H9 (cell line): ENCODE results near the gene PRR30. TPM values are rescaled to one million over a fixed set of nuclear protein-coding genes. Genes with fewer than 3 reads are reported as not detected.

Experiments
- DNase-seq: peaks from one replicate; pipeline ENCODE4 v3.0.0-alpha.2; 2017
- H2AFZ ChIP-seq: one replicate; pipeline ENCODE4 v1.6.1; 2013; ENCODE audit warnings: mild to moderate bottlenecking, low read length, control low read depth, moderate library complexity
- H2AK5ac ChIP-seq: 2 replicates; pipeline ENCODE4 v1.6.1; 2013; ENCODE audit warnings: low read length, control low read depth, mixed read lengths; ENCODE audit not compliant: insufficient read length
- H2BK120ac ChIP-seq: one replicate; pipeline ENCODE4 v1.6.1; 2013; ENCODE audit warnings: low read depth, mild to moderate bottlenecking, low read length, control low read depth, inconsistent platforms; ENCODE audit not compliant: poor library complexity, severe bottlenecking
- H2BK12ac ChIP-seq: 2 replicates; pipeline ENCODE4 v1.6.1; 2013; ENCODE audit warnings: low read length, control low read depth, mixed read lengths, low read depth; ENCODE audit not compliant: insufficient read length
- H2BK15ac ChIP-seq: 2 replicates; pipeline ENCODE4 v1.6.1; 2013; ENCODE audit warnings: low read depth, low read length, control low read depth
- H2BK20ac ChIP-seq: one replicate; pipeline ENCODE4 v1.6.1; 2013; ENCODE audit warnings: low read depth, mild to moderate bottlenecking, low read length, control low read depth, inconsistent platforms; ENCODE audit not compliant: poor library complexity, severe bottlenecking
- H2BK5ac ChIP-seq: 2 replicates; pipeline ENCODE4 v1.6.1; 2013; ENCODE audit warnings: low read length, control low read depth, mixed read lengths; ENCODE audit not compliant: insufficient read length
- H3K14ac ChIP-seq: 2 replicates; pipeline ENCODE4 v1.6.1; 2013; ENCODE audit warnings: low read length, control low read depth; ENCODE audit not compliant: insufficient read depth
- H3K18ac ChIP-seq: 2 replicates; pipeline ENCODE4 v1.6.1; 2013; ENCODE audit warnings: low read depth, mild to moderate bottlenecking, mixed read lengths, low read length, control low read depth; ENCODE audit not compliant: insufficient read length
- H3K23ac ChIP-seq: 2 replicates; pipeline ENCODE4 v1.6.1; 2013; ENCODE audit warnings: low read length, control low read depth, mixed read lengths, low read depth; ENCODE audit not compliant: insufficient read length
- H3K23me2 ChIP-seq: 2 replicates; pipeline ENCODE4 v1.6.1; 2013; ENCODE audit warnings: low read depth, mild to moderate bottlenecking, mixed read lengths, low read length, control low read depth; ENCODE audit not compliant: insufficient read length, poor library complexity, severe bottlenecking
- H3K27ac ChIP-seq: 2 replicates; pipeline ENCODE4 v1.5.1; 2013; ENCODE audit warnings: low read length, control low read depth, mixed read lengths, low read depth; ENCODE audit not compliant: insufficient read length
- H3K27me3 ChIP-seq: 2 replicates; pipeline ENCODE4 v1.6.1; 2013; ENCODE audit warnings: low read length, control low read depth, inconsistent platforms; ENCODE audit not compliant: insufficient read depth
- H3K4ac ChIP-seq: 2 replicates; pipeline ENCODE4 v1.6.1; 2013; ENCODE audit warnings: low read depth, mild to moderate bottlenecking, control low read depth, inconsistent platforms, low read length, moderate library complexity
- H3K4me1 ChIP-seq: 2 replicates; pipeline ENCODE4 v1.6.1; 2013; ENCODE audit warnings: low read length, control low read depth, inconsistent platforms; ENCODE audit not compliant: insufficient read depth
- H3K4me2 ChIP-seq: 2 replicates; pipeline ENCODE4 v1.6.1; 2013; ENCODE audit warnings: low read length, control low read depth, mixed read lengths; ENCODE audit not compliant: insufficient read length, insufficient read depth
- H3K56ac ChIP-seq: 2 replicates; pipeline ENCODE4 v1.6.1; 2013; ENCODE audit warnings: low read depth, mild to moderate bottlenecking, mixed read lengths, low read length, control low read depth; ENCODE audit not compliant: insufficient read length
- H3K79me1 ChIP-seq: 2 replicates; pipeline ENCODE4 v1.6.1; 2013; ENCODE audit warnings: low read depth, mild to moderate bottlenecking, moderate library complexity, low read length, control low read depth, inconsistent platforms; ENCODE audit not compliant: insufficient read depth, poor library complexity, severe bottlenecking
- H3K79me2 ChIP-seq: 2 replicates; pipeline ENCODE4 v1.6.1; 2013; ENCODE audit warnings: low read length, control low read depth, inconsistent platforms; ENCODE audit not compliant: insufficient read depth
- H3K9ac ChIP-seq: 2 replicates; pipeline ENCODE4 v1.6.1; 2013; ENCODE audit warnings: low read length, control low read depth, mixed read lengths; ENCODE audit not compliant: insufficient read length; ENCODE audit errors: extremely low read depth
- H3K9me3 ChIP-seq: one replicate; pipeline ENCODE4 v1.6.1; 2013; ENCODE audit warnings: low read depth, low read length, inconsistent platforms; ENCODE audit not compliant: control insufficient read depth
- H3T11ph ChIP-seq: one replicate; pipeline ENCODE4 v1.6.1; 2013; ENCODE audit warnings: mild to moderate bottlenecking, low read length, control low read depth, inconsistent platforms
- H4K20me1 ChIP-seq: one replicate; pipeline ENCODE4 v1.6.1; 2013; ENCODE audit not compliant: control insufficient read depth, insufficient read length, insufficient read depth
- H4K5ac ChIP-seq: 2 replicates; pipeline ENCODE4 v1.6.1; 2013; ENCODE audit warnings: low read depth, mild to moderate bottlenecking, mixed read lengths, low read length, control low read depth; ENCODE audit not compliant: insufficient read length
- H4K8ac ChIP-seq: replicated peaks from 2 replicates; pipeline ENCODE4 v1.6.1; 2013; ENCODE audit warnings: low read length, control low read depth, mixed read lengths, low read depth; ENCODE audit not compliant: insufficient read length
- H4K91ac ChIP-seq: 2 replicates; pipeline ENCODE4 v1.6.1; 2013; ENCODE audit warnings: low read depth, mild to moderate bottlenecking, moderate library complexity, mixed read lengths, low read length, control low read depth; ENCODE audit not compliant: insufficient read length
- H3K27ac Mint-ChIP-seq, 3 experiments: 2 replicates in 2 of 3; 3 replicates in 1 of 3; pipeline ENCODE4 v1.8.0; 2020 to 2021; ENCODE audit warnings: mixed read lengths in 3 of 3, mild to moderate bottlenecking in 1 of 3, moderate library complexity in 1 of 3
- H3K27me3 Mint-ChIP-seq: 2 replicates; pipeline ENCODE4 v1.8.0; 2021; ENCODE audit warnings: low read depth, mild to moderate bottlenecking, moderate library complexity, mixed read lengths
- H3K36me3 Mint-ChIP-seq, 3 experiments: 2 replicates in 2 of 3; 3 replicates in 1 of 3; pipeline ENCODE4 v1.8.0; 2020 to 2021; ENCODE audit warnings: low read depth in 3 of 3, mixed read lengths in 3 of 3; ENCODE audit not compliant: insufficient read depth in 1 of 3
- H3K4me1 Mint-ChIP-seq, 2 experiments: 2 replicates each; pipeline ENCODE4 v1.8.0; 2020; ENCODE audit warnings: mixed read lengths in 2 of 2
- H3K4me3 Mint-ChIP-seq, 2 experiments: 2 replicates in 1 of 2; 3 replicates in 1 of 2; pipeline ENCODE4 v1.8.0; 2020 to 2021; ENCODE audit warnings: mild to moderate bottlenecking in 2 of 2, mixed read lengths in 2 of 2, moderate library complexity in 1 of 2
- H3K9me3 Mint-ChIP-seq, 2 experiments: 2 replicates in 1 of 2; 3 replicates in 1 of 2; pipeline ENCODE4 v1.8.0; 2020; ENCODE audit warnings: mild to moderate bottlenecking in 2 of 2, mixed read lengths in 2 of 2, moderate library complexity in 1 of 2
- CTCF ChIP-seq: fragments of 200-600 bp; sonication (generic); conservative IDR thresholded peaks from 3 replicates; pipeline ENCODE4 v1.8.0; 2021; ENCODE audit warnings: antibody characterized with exemption, mild to moderate bottlenecking
- WGBS: extraction: QIAGEN DNeasy Blood & Tissue Kit; methylation state at CpG from one replicate; pipeline ENCODE4 v1.1.7; 2013; ENCODE audit warnings: missing lambda C conversion rate, low lambda C conversion rate, mixed read lengths; ENCODE audit not compliant: insufficient read length; ENCODE audit errors: extremely low coverage; 5-methylcytosine and 5-hydroxymethylcytosine counted together
- total RNA-seq: library from RNA; stranded (reverse); gene quantifications from 2 replicates; pipeline ENCODE4 v1.2.1, GENCODE V29; 2021

PRR30 gene
- total RNA-seq, 1 experiment from 2014 or later: not detected

DNA sequence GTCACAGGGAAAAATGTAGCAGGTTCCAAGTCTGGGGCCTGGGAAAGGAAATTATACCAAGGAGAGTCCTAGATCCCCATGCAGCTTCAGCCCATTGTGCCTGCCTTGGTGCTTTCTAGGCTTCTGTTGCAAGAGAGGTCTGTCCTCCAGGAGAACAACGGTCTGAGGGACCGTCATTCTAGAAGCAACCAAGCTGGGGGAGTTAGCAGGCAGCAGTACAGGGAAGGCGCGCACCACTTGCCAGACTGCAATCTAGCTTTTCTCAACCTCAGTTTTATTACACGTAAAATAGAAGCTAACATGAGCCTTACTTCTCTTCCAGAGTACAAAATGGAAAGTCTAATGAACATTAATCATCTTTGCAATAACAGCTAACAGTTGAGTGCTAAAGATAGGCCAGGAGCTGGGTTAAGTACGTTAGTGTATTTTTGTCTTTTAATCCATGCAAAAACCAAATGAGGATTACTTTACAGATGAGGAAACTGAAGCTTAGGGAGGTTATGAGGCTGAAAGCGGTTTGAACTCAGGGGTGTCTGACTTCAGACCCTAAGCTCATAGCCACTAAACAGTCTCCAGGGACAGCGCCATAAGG, 11.5 kb upstream of the PRR30 start:
- H3K36me3 Mint-ChIP-seq: no peaks in the 10 kb centered on the region
- H2AFZ ChIP-seq: no peak overlapping the region
- peaks cover 0 to 2% of the 10 kb centered on the region in 2 experiments; a peak in 2 of 5 replicates for H3K9me3 Mint-ChIP-seq
- H3K9me3 ChIP-seq: no peaks in the 10 kb centered on the region
- H3K27me3 ChIP-seq: no peaks in the 10 kb centered on the region
- no peaks in the 10 kb centered on the region for H3K79me2 ChIP-seq
- H2BK12ac ChIP-seq: no peak overlapping the region
- H4K5ac ChIP-seq: no peak overlapping the region
- no peak overlapping the region for H3K27ac Mint-ChIP-seq
- H3K27me3 Mint-ChIP-seq: peaks cover 2% of the 10 kb centered on the region; the same call in 1 of the 2 replicates
- WGBS: no CpG with 5 or more reads among the region's 8 CpGs
- no peak overlapping the region for H3K4me2 ChIP-seq
- H2BK120ac ChIP-seq: no peak overlapping the region
- H4K91ac ChIP-seq: no peak overlapping the region
- H3K4me1 ChIP-seq: no peaks in the 10 kb centered on the region
- no peak overlapping the region for H3K27ac ChIP-seq
- H3K23ac ChIP-seq: no peak overlapping the region
- H3K9ac ChIP-seq: no peak overlapping the region
- no peak overlapping the region for H3K56ac ChIP-seq
- H3K14ac ChIP-seq: no peak overlapping the region
- no peak overlapping the region for H3K4me3 Mint-ChIP-seq
- H2BK15ac ChIP-seq: no peak overlapping the region
- H2AK5ac ChIP-seq: no peak overlapping the region
- peaks cover 0 to 2% of the 10 kb centered on the region in 2 experiments; a peak in 1 of 4 replicates for H3K4me1 Mint-ChIP-seq
- no peaks in the 10 kb centered on the region for H3K79me1 ChIP-seq
- no peak for TF ChIP-seq CTCF
- H3K23me2 ChIP-seq: no peaks in the 10 kb centered on the region
- no peaks in the 10 kb centered on the region for H4K20me1 ChIP-seq
- no peak overlapping the region for H2BK5ac ChIP-seq
- H4K8ac ChIP-seq: no peak overlapping the region
- no peak overlapping the region for H3K4ac ChIP-seq
- DNase-seq: no peak
- H2BK20ac ChIP-seq: no peak overlapping the region
- no peak overlapping the region for H3K18ac ChIP-seq
- H3T11ph ChIP-seq: no peak overlapping the region
